Spleen (tissue), 11 donors: Measurements from ENCODE around the gene NCKIPSD. TPM values are rescaled to one million over a fixed set of nuclear protein-coding genes. Genes with fewer than 3 reads are reported as not detected.

Experiments
- DNase-seq: peaks from one replicate; pipeline ENCODE4 v3.0.0-alpha.2; 2020
- H3K27ac ChIP-seq, 8 donors: fragments of 200-600 bp; sonication (generic) in 7 of 8; 1 replicate in 4 of 8; 2 replicates in 4 of 8; pipeline versions ENCODE4 v1.5.0 to v1.8.0; 2016 to 2021; ENCODE audit warnings: inconsistent platforms in 4 of 8, mild to moderate bottlenecking in 4 of 8, moderate library complexity in 1 of 8
- H3K27me3 ChIP-seq, 7 donors: fragments of 200-600 bp; sonication (generic) in 6 of 7; replicated peaks in 1 of 7; 1 replicate in 4 of 7; 2 replicates in 3 of 7; pipeline versions ENCODE4 v1.5.0 to v1.8.0; 2016 to 2021; ENCODE audit warnings: inconsistent platforms in 3 of 7, mild to moderate bottlenecking in 1 of 7
- H3K36me3 ChIP-seq, 6 donors: fragments of 200-600 bp; sonication (generic) in 5 of 6; 1 replicate in 4 of 6; 2 replicates in 2 of 6; pipeline versions ENCODE4 v1.5.0 to v1.8.0; 2016 to 2021; ENCODE audit warnings: inconsistent platforms in 2 of 6
- H3K4me1 ChIP-seq, 6 donors: fragments of 200-600 bp; sonication (generic) in 5 of 6; 1 replicate in 3 of 6; 2 replicates in 3 of 6; pipeline versions ENCODE4 v1.5.0 to v1.8.0; 2016 to 2021; ENCODE audit warnings: inconsistent platforms in 3 of 6
- H3K4me3 ChIP-seq, 8 donors: fragments of 200-600 bp; sonication (generic) in 7 of 8; 1 replicate in 4 of 8; 2 replicates in 4 of 8; pipeline versions ENCODE4 v1.5.0 to v1.8.0; 2016 to 2021; ENCODE audit warnings: inconsistent platforms in 4 of 8, mild to moderate bottlenecking in 4 of 8, moderate library complexity in 2 of 8
- H3K9me3 ChIP-seq, 8 donors: fragments of 200-600 bp; sonication (generic) in 7 of 8; 1 replicate in 4 of 8; 2 replicates in 4 of 8; pipeline versions ENCODE4 v1.5.0 to v1.8.0; 2016 to 2021; ENCODE audit warnings: inconsistent platforms in 4 of 8
- CTCF ChIP-seq, 11 experiments: fragments of 200-600 bp in 7 of 11; fragments of 450-650 bp in 4 of 11; sonication (generic) in 4 of 11; IDR thresholded peaks in 8 of 11; conservative IDR thresholded peaks in 3 of 11; 1 replicate in 7 of 11; 2 replicates in 4 of 11; pipeline versions ENCODE4 v1.4.0 to v1.8.0; 2016 to 2021; ENCODE audit warnings: antibody characterized with exemption in 11 of 11, inconsistent platforms in 4 of 11, mild to moderate bottlenecking in 1 of 11
- POLR2A ChIP-seq, 3 donors: fragments of 450-650 bp; IDR thresholded peaks; one replicate each; pipeline ENCODE4 v1.5.1; 2017; ENCODE audit warnings: antibody characterized with exemption in 3 of 3, mild to moderate bottlenecking in 1 of 3
- POLR2AphosphoS5 ChIP-seq, 3 donors: sonication (generic); formaldehyde crosslinking; IDR thresholded peaks; one replicate each; pipeline ENCODE4 v1.5.1; 2017; ENCODE audit warnings: antibody characterized with exemption in 3 of 3
- WGBS, 5 donors: extraction: QIAGEN DNeasy Blood & Tissue Kit in 3 of 5; methylation state at CpG; one replicate each; pipeline versions ENCODE4 v1.1.5 to v1.1.7; 2013 to 2018; 5-methylcytosine and 5-hydroxymethylcytosine counted together
- intact Hi-C: fragments of 100-400 bp; cut with DNase I; formaldehyde crosslinking; loops from one replicate; pipeline ENCODE4 v1.15.0; 2023; ENCODE audit warnings: low total_unique reads
- polyA plus RNA-seq, 3 donors: library from polyadenylated mRNA; stranded (reverse); fragments of 200-250 nt; gene quantifications; one replicate each; pipeline ENCODE4 v1.2.1, GENCODE V29; 2013
- total RNA-seq, 7 donors: library from RNA; depleted of rRNA in 3 of 7; stranded (reverse); fragments of >200 nt in 3 of 7; fragmentation: NEBNext Ultra II Directional in 4 of 7; extraction: Animal tissue kit (Norgen Biotek cat#: 25700) in 4 of 7; gene quantifications; one replicate each; pipeline versions ENCODE4 v1.1.0 to v1.2.1, GENCODE V29; 2016 to 2021
- donor health status: healthy with polysubstance abuse.
- donor health status: DM: no; HTN: no; CAD: no; lungs with moderate emphysema.
- donor health status: DM: no; HTN: no; CAD: no.
- donor health status: Bipolar disorder and iron deficiency.
- donor health status: healthy.
- donor health status: DM: no; HTN: no; CAD: no.
- donor health status: DM: yes; HTN: yes; CAD: no.

The NCKIPSD gene
- total and polyA plus RNA-seq, 10 donors: 5.9 to 33.9 (median 17.8) TPM

- Histone ChIP-seq H3K4me3 (no peak overlapping the region), H3K36me3 (peaks cover 0 to 89% (median 32%) of the 10 kb centered on the region in 6 donors), H3K4me1 (peaks cover 8 to 94% (median 53%) of the 10 kb centered on the region in 6 donors), H3K27me3 (no peaks in the 10 kb centered on the region), H3K9me3 (no peaks in the 10 kb centered on the region), H3K27ac (peak overlapping the region in 1 of 8 donors; percentile 20)
- no peak for DNase-seq
- 80 to 87% (median 86%) methylated on average over 5 of the region's 5 CpGs for WGBS, 5 donors
- TF ChIP-seq CTCF (IDR thresholded peaks at IDR 0.05 in 8 of 11, conservative IDR thresholded peaks at IDR 0.05 in 3 of 11): no peak
- TF ChIP-seq POLR2AphosphoS5 (IDR thresholded peaks at IDR 0.05): no peak
- TF ChIP-seq POLR2A (IDR thresholded peaks at IDR 0.05): no peak
- intact Hi-C loops: no loop called here
These were observed 21.4 kb upstream of the NCKIPSD start for GRCh38 chr3:48707157-48707556.

- H3K4me3 ChIP-seq: no peak overlapping the region
- H3K9me3 ChIP-seq: no peaks in the 10 kb centered on the region
- no peak overlapping the region for H3K27ac ChIP-seq
- intact Hi-C loops: no loop called here
- no peaks in the 10 kb centered on the region for H3K27me3 ChIP-seq
- peaks cover 0 to 91% (median 28%) of the 10 kb centered on the region in 6 donors for H3K4me1 ChIP-seq
- no peak for TF ChIP-seq CTCF (IDR thresholded peaks at IDR 0.05 in 8 of 11, conservative IDR thresholded peaks at IDR 0.05 in 3 of 11)
- no peak for TF ChIP-seq POLR2A (IDR thresholded peaks at IDR 0.05)
- no peak for TF ChIP-seq POLR2AphosphoS5 (IDR thresholded peaks at IDR 0.05)
- DNase-seq: peak; percentile 25
- H3K36me3 ChIP-seq: peaks cover 0 to 86% (median 28%) of the 10 kb centered on the region in 6 donors
- 81 to 87% (median 82%) methylated on average over 6 of the region's 6 CpGs for WGBS, 5 donors
These were observed 16.7 kb upstream of the NCKIPSD start for GRCh38 chr3:48702320-48702920.

- WGBS, 5 donors: 90 to 97% (median 95%) methylated on average over 11 of the region's 11 CpGs
These were observed 15.2 kb upstream of the NCKIPSD start for GRCh38 chr3:48700731-48701405.

More at GRCh38 chr3:48700731-48701405, 15.2 kb upstream of the NCKIPSD start:
- Histone ChIP-seq H3K9me3 (no peaks in the 10 kb centered on the region), H3K27me3 (no peaks in the 10 kb centered on the region), H3K4me3 (no peak overlapping the region), H3K27ac (no peak overlapping the region), H3K4me1 (peaks cover 0 to 87% (median 32%) of the 10 kb centered on the region in 6 donors), H3K36me3 (peaks cover 0 to 79% (median 24%) of the 10 kb centered on the region in 6 donors)
- peak; percentile 19 for DNase-seq
- intact Hi-C loops: no loop called here
- TF ChIP-seq CTCF (IDR thresholded peaks at IDR 0.05 in 8 of 11, conservative IDR thresholded peaks at IDR 0.05 in 3 of 11): no peak
- no peak for TF ChIP-seq POLR2A (IDR thresholded peaks at IDR 0.05)
- TF ChIP-seq POLR2AphosphoS5 (IDR thresholded peaks at IDR 0.05): no peak
